ENCODE results near the gene OCLN.

GRCh38 chr5:69467442-69468225 lies 25.0 kb upstream of the OCLN start:
- TF ChIP-seq ZNF436 (CRISPR knock-in tag; IDR thresholded peaks at IDR 0.05) (no peak), POLR2A (conservative IDR thresholded peaks at IDR 0.05) (no peak)

Data from K562 (cell line).